ENCODE data around the gene CHIC1. TPM values are rescaled to one million over a fixed set of nuclear protein-coding genes. Genes with fewer than 3 reads are reported as not detected.
"Not testable (repeated sequence)": the region's sequence is repeated elsewhere in the genome, so short reads cannot be mapped to it uniquely, and the experiment has no call there.

CHIC1 gene
- 3.0 TPM for polyA plus RNA-seq (2012; ENCODE audit: insufficient read depth, insufficient read length)

GRCh38 chrX:73562984-73563737 is at the start of gene CHIC1:
Gene CHIC1 (plus strand): TSS chrX:73563197. CDS start chrX:73563285, 88 bp downstream.
- DNase-seq (ENCODE audit: low read depth, low spot score): peak; percentile 77
- peak within 1 kb of the TSS; percentile 69 for H3K4me3 ChIP-seq (ENCODE audit: low read length)

DNA sequence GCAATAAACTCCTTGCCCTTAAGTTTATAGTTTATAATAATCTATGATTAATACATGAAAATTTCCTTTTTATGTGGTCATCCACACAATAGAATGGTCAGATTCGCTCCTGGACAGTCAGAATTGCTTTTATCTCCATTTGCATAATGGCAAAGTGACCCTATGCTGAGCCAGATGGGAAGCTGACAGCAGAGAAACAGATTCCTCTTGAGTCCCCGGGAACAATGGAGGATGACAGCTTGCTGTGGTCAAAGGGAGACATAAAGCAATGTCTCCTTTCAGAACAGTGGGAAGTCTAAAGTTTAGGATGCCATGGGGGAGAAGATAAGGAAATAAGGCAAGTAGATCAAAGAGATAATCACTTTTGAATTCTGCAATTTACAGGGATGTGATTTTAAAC is 40.2 kb upstream of the CHIC1 start:
- DNase-seq (ENCODE audit: low read depth, low spot score); H3K4me3 ChIP-seq (ENCODE audit: low read length): not testable (repeated sequence)

- H3K4me3 ChIP-seq (ENCODE audit: low read length): no peak overlapping the region
- DNase-seq (ENCODE audit: low read depth, low spot score): no peak
Observed at GRCh38 chrX:73524906-73525305, 38.1 kb upstream of the CHIC1 start.

DNA sequence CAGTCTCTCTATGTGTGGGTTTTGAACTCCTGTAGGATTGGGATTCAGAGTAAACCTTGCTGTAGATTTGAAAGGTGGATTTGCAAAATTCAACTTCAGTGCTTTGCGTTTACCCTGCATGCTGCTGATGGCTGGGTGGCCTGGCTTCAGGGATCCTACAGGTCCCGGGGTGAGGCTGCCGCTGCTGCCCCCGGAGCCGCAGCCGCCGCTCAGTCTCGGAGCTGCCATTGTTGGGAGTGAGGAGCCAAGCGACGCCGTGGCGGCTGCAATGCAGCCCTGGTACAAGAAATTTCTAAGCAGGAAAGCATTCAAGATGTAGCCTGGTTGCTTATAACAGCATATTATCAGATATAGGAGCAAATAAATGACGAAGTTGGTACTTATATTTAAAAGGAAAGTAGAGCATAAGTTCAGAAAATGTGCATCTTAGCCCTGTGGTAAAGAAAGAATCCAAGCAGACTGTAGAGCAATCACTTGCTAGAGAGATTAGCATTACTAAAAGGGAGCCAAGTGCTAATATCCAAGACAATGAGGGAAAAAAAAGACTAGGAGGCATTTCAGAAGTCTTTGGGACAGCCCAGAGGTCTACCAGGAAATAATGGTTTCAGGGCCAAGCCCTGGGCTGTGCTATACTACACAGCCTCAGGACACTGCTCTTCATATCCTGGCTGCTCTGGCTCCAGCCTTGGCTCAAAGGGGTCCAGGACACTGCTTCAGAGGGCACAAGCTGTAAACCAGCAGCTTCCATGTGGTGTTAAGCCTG is 36.9 kb upstream of the CHIC1 start:
- no peak overlapping the region for H3K4me3 ChIP-seq (ENCODE audit: low read length)
- no peak for DNase-seq (ENCODE audit: low read depth, low spot score)

- not testable (repeated sequence) for DNase-seq (ENCODE audit: low read depth, low spot score); H3K4me3 ChIP-seq (ENCODE audit: low read length)
Observed at GRCh38 chrX:73531655-73532054, 31.3 kb upstream of the CHIC1 start.

DNA sequence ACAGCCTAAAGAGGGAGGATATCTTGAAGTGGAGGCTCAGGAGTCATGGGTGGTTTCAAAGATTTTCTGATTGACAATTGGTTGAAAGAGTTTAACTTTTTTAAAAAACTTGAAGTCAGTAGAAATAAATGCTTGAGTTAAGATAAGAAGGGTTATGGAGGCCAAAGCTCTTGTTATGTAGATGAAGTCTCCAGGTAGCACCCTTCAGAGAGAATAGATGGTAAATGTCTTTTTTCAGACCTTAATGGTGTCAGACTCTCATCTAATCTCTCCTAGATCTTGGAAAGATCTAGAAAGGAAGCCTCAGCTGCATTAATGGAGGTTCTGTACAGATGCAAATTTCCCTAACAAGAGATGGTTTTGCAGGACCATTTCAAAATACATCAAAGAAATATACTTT is 6.8 kb upstream of the CHIC1 start:
- no peak for DNase-seq (ENCODE audit: low read depth, low spot score)
- H3K4me3 ChIP-seq (ENCODE audit: low read length): no peak overlapping the region

DNA sequence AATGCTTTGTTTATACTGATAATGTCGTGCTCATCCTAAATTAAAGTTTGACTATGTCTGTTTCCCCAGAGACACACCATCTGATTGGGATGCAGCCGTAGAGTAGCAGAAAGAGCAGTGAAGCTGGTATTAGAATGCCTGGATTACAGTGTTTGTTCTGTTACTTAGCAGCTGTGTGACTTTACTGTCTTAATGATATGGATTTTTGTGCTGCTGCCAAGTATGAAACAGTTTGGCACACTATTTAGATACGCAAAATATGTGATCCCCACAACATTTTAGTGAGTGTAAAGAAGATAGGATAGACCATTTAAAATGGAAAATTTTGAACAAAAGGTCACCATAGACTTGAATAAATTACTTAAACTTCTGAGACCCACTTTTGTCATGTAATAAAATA is 1.2 kb upstream of the CHIC1 start:
- H3K4me3 ChIP-seq (ENCODE audit: low read length): no peak overlapping the region
- no peak for DNase-seq (ENCODE audit: low read depth, low spot score)

DNA sequence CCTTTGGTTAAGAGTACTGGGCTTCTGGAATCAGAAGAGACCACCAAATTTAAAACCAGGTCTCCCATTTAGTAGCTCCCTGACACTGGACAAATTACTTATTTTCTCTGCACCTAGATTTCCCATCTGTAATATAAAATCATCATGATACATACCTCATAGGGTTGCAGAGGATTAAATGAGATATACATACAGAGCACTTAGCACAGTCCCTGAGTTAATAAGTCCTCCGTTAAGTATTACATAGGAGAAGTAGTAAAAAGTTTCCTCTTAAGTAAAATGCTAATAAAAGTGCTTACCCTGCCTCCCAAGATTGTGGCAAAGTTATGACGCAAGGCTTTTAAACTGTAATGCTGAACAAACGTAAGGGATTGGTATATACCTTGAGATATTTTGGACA is 539 bp upstream of the CHIC1 start:
- peak overlapping the region; percentile 69 for H3K4me3 ChIP-seq (ENCODE audit: low read length)
- no peak for DNase-seq (ENCODE audit: low read depth, low spot score)

- DNase-seq (ENCODE audit: low read depth, low spot score): peak; percentile 11
Observed at GRCh38 chrX:73563738-73564068, 706 bp downstream of the CHIC1 start.

GRCh38 chrX:73577361-73577760 is 14.4 kb downstream of the CHIC1 start:
- no peak for DNase-seq (ENCODE audit: low read depth, low spot score)
- no peak overlapping the region for H3K4me3 ChIP-seq (ENCODE audit: low read length)

More at GRCh38 chrX:73563738-73564068, 706 bp downstream of the CHIC1 start:
- peak overlapping the region; percentile 69 for H3K4me3 ChIP-seq (ENCODE audit: low read length)

GRCh38 chrX:73581002-73581628 is 18.1 kb downstream of the CHIC1 start:
- H3K4me3 ChIP-seq (ENCODE audit: low read length): no peak overlapping the region
- no peak for DNase-seq (ENCODE audit: low read depth, low spot score)

GRCh38 chrX:73597758-73598157 is 34.8 kb downstream of the CHIC1 start:
- not testable (repeated sequence) for DNase-seq (ENCODE audit: low read depth, low spot score); H3K4me3 ChIP-seq (ENCODE audit: low read length)

GRCh38 chrX:73615022-73615421 is 52.0 kb downstream of the CHIC1 start:
- H3K4me3 ChIP-seq (ENCODE audit: low read length): no peak overlapping the region
- peak; percentile 22 for DNase-seq (ENCODE audit: low read depth, low spot score)

GRCh38 chrX:73641669-73642068 is 78.7 kb downstream of the CHIC1 start:
- not testable (repeated sequence) for H3K4me3 ChIP-seq (ENCODE audit: low read length); DNase-seq (ENCODE audit: low read depth, low spot score)

- DNase-seq (ENCODE audit: low read depth, low spot score): no peak
- no peak overlapping the region for H3K4me3 ChIP-seq (ENCODE audit: low read length)
Observed at GRCh38 chrX:73647212-73647611, 84.2 kb downstream of the CHIC1 start.

DNA sequence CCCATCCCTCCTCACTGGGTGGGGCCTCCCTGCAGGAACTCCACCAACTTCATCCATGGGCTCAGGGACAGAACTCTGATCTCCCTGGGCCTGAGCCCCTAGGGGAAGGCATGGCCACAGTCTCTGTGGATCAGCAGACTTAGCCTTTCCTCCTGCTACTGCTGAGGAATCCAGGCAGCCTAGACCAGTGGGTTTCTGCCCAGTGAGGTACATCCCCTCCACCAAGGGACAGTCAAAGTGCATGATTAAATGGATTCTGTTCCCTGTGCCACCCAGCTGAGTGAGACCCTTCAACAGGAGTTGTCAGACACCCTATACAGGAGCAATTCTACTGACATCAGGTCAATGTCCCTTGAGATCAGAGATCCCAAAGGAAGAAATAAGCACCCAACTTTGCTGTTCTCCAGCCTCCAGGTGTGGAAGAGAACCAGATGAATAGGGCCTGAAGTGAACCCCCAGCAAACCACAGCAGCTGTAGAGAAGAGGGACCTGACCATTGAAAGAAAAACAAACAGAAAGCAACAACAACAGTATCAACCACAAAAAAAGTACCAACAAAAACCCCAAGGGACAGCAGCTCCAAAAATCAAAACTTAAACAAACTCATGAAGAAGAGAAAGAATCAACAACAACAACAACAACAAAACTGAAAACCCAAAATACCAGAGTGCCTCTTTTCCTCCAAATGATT is 84.8 kb downstream of the CHIC1 start:
- DNase-seq (ENCODE audit: low read depth, low spot score): no peak
- no peak overlapping the region for H3K4me3 ChIP-seq (ENCODE audit: low read length)

DNA sequence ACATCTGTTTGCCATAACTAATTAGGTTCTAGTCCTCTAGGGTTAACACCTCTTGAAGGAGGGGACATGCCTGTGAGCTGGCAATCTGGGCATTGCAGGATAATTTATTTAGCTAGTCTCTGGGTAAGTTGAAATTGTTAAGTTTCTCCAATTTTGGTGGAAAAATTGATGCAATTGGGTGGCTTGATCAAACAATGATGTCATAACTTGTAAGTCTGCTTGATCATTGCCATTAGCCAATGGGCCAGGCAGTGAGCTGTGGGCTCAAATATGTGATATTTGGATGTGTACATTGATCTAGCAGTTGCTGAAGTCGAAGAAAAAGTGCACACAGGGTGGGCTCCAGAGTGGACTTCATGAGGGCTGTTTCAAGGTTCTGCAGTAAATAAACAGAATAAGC is 98.3 kb downstream of the CHIC1 start:
- H3K4me3 ChIP-seq (ENCODE audit: low read length); DNase-seq (ENCODE audit: low read depth, low spot score): not testable (repeated sequence)

DNA sequence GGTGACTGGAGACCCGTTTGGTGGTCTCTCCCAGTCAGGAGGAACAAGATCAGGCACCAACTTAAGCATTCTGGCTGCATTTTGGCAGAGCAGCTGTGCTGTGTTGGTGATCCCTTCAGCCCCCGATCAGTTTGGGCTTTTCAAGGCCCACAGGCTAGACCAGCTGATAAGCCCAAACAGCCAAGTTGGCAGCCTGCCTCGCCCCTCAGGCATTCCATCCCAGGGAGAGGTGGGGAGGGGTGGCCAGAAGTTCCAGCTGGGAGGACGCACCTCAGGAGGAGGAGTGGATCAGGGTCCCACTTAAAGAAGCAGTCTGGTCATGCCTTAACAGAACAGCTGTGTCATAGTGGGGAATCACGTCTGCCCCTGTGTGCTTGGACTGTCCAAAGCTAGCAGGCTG is 105.8 kb downstream of the CHIC1 start:
- no peak for DNase-seq (ENCODE audit: low read depth, low spot score)
- no peak overlapping the region for H3K4me3 ChIP-seq (ENCODE audit: low read length)

DNA sequence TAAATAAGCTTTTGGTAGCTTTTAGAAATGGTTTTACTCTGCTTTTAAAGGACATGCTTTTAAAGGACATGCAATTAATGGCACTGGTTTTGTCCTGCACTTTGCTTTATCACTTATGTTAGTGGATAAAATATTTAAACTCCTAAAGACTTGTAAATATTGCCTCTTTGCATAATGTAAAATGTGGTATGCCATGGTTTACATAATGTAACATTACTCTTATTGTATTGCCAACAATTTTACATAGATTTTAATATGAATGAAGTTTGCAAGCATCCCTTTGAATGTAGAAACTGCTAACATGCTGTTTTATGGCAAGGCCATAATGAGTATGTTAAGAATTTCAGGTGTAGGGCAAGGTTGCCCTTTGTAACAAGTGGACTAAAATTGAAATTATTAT is 118.4 kb downstream of the CHIC1 start:
- H3K4me3 ChIP-seq (ENCODE audit: low read length): no peak overlapping the region
- DNase-seq (ENCODE audit: low read depth, low spot score): no peak
